CD14-positive monocyte (primary cell): Measurements from ENCODE around the gene PKD2L1. TPM values are rescaled to one million over a fixed set of nuclear protein-coding genes. Genes with fewer than 3 reads are reported as not detected.

Experiments used
- DNase-seq, 3 donors: peaks; one replicate each; pipeline ENCODE4 v3.0.0-alpha.2; 2011 to 2022
- H2AFZ ChIP-seq: 2 replicates; pipeline ENCODE4 v1.6.0; 2012; ENCODE audit warnings: mild to moderate bottlenecking, low read depth, low read length, inconsistent platforms; ENCODE audit not compliant: insufficient read depth, poor library complexity, severe bottlenecking
- H3K27ac ChIP-seq, 2 donors: 1 replicate in 1 of 2; 2 replicates in 1 of 2; pipeline ENCODE4 v1.5.1; 2012 to 2013; ENCODE audit warnings: low read length in 2 of 2, control low read depth in 1 of 2, inconsistent platforms in 1 of 2, low read depth in 1 of 2, mild to moderate bottlenecking in 1 of 2
- H3K27me3 ChIP-seq, 2 donors: one replicate each; pipeline versions ENCODE4 v1.6.0 to v1.6.1; 2011 to 2013; ENCODE audit warnings: low read length in 2 of 2; ENCODE audit not compliant: control insufficient read depth in 2 of 2, insufficient read depth in 2 of 2
- H3K36me3 ChIP-seq, 2 donors: replicated peaks in 1 of 2; 1 replicate in 1 of 2; 2 replicates in 1 of 2; pipeline versions ENCODE4 v1.5.1 to v1.6.1; 2012 to 2013; ENCODE audit warnings: low read length in 2 of 2, control low read depth in 1 of 2, inconsistent platforms in 1 of 2, mild to moderate bottlenecking in 1 of 2; ENCODE audit not compliant: insufficient read depth in 2 of 2, control insufficient read depth in 1 of 2
- H3K4me1 ChIP-seq, 2 donors: 1 replicate in 1 of 2; 2 replicates in 1 of 2; pipeline versions ENCODE4 v1.5.1 to v1.6.1; 2012 to 2013; ENCODE audit warnings: low read length in 2 of 2, control low read depth in 1 of 2, inconsistent platforms in 1 of 2, mild to moderate bottlenecking in 1 of 2, moderate library complexity in 1 of 2; ENCODE audit not compliant: insufficient read depth in 2 of 2, control insufficient read depth in 1 of 2
- H3K4me2 ChIP-seq: replicated peaks from 2 replicates; pipeline ENCODE3; 2012; ENCODE audit warnings: low read length, moderate library complexity, mild to moderate bottlenecking; ENCODE audit not compliant: poor library complexity, severe bottlenecking; ENCODE audit errors: extremely low read depth
- H3K4me3 ChIP-seq, 3 experiments: fragments of 200-600 bp in 1 of 3; sonication (generic) in 1 of 3; replicated peaks in 1 of 3; 1 replicate in 2 of 3; 2 replicates in 1 of 3; pipeline ENCODE4 v1.5.1; 2011 to 2013; ENCODE audit warnings: low read length in 3 of 3, mild to moderate bottlenecking in 3 of 3, control low read depth in 2 of 3, low read depth in 2 of 3, inconsistent platforms in 1 of 3, moderate library complexity in 1 of 3
- H3K79me2 ChIP-seq: 2 replicates; pipeline ENCODE4 v1.6.0; 2012; ENCODE audit warnings: mild to moderate bottlenecking, control low read depth, inconsistent platforms, low read length, moderate library complexity; ENCODE audit not compliant: insufficient read depth
- H3K9ac ChIP-seq: 2 replicates; pipeline ENCODE4 v1.6.0; 2017; ENCODE audit warnings: low read length, mild to moderate bottlenecking; ENCODE audit not compliant: insufficient read depth, poor library complexity, severe bottlenecking
- H3K9me3 ChIP-seq, 2 donors: replicated peaks in 1 of 2; 1 replicate in 1 of 2; 2 replicates in 1 of 2; pipeline versions ENCODE4 v1.5.1 to v1.6.1; 2012 to 2013; ENCODE audit warnings: low read length in 2 of 2, control low read depth in 1 of 2; ENCODE audit not compliant: control insufficient read depth in 1 of 2, insufficient read depth in 1 of 2
- H4K20me1 ChIP-seq: 2 replicates; pipeline ENCODE4 v1.6.0; 2012; ENCODE audit warnings: mild to moderate bottlenecking, low read length, control low read depth, moderate library complexity; ENCODE audit not compliant: insufficient read depth
- H3K27ac Mint-ChIP-seq, 7 donors: one replicate each; pipeline ENCODE4 v1.8.0; 2020; ENCODE audit warnings: mild to moderate bottlenecking in 7 of 7, mixed read lengths in 7 of 7, moderate library complexity in 6 of 7, inconsistent platforms in 2 of 7
- H3K27me3 Mint-ChIP-seq, 3 donors: one replicate each; pipeline ENCODE4 v1.8.0; 2021 to 2022; ENCODE audit warnings: low read depth in 3 of 3, mild to moderate bottlenecking in 3 of 3, mixed read lengths in 3 of 3, moderate library complexity in 3 of 3, inconsistent platforms in 1 of 3
- H3K36me3 Mint-ChIP-seq, 2 donors: one replicate each; pipeline ENCODE4 v1.8.0; 2020; ENCODE audit warnings: mixed read lengths in 2 of 2, inconsistent platforms in 1 of 2, mild to moderate bottlenecking in 1 of 2
- H3K4me1 Mint-ChIP-seq: one replicate; pipeline ENCODE4 v1.8.0; 2020; ENCODE audit warnings: mild to moderate bottlenecking, mixed read lengths
- H3K4me3 Mint-ChIP-seq, 2 donors: one replicate each; pipeline ENCODE4 v1.8.0; 2020; ENCODE audit warnings: mild to moderate bottlenecking in 2 of 2, mixed read lengths in 2 of 2, moderate library complexity in 1 of 2
- H3K9me3 Mint-ChIP-seq, 7 donors: one replicate each; pipeline ENCODE4 v1.8.0; 2020 to 2022; ENCODE audit warnings: mixed read lengths in 7 of 7, mild to moderate bottlenecking in 6 of 7, moderate library complexity in 6 of 7, inconsistent platforms in 2 of 7
- WGBS: methylation state at CpG from one replicate; pipeline ENCODE4 v1.1.5; 2013; ENCODE audit warnings: missing lambda C conversion rate; ENCODE audit not compliant: insufficient coverage; 5-methylcytosine and 5-hydroxymethylcytosine counted together
- intact Hi-C, 2 donors: fragments of 100-400 bp; cut with micrococcal nuclease; formaldehyde crosslinking; loops; one replicate each; pipeline versions ENCODE4 v1.15.0 to v1.15.1; 2023
- polyA plus RNA-seq, 3 donors: library from polyadenylated mRNA; depleted of rRNA in 1 of 3; unstranded in 2 of 3; stranded (reverse) in 1 of 3; fragments of 300-500 nt in 2 of 3; fragments of >200 nt in 1 of 3; fragmentation: Illumina TruSeq in 2 of 3; gene quantifications; 1 replicate in 2 of 3; 2 replicates in 1 of 3; pipeline ENCODE4 v1.2.3, GENCODE V29; 2012 to 2021
- TF ChIP-seq, protein P1 (sequence below): fragments of 200-600 bp; IDR thresholded peaks from one replicate; pipeline ENCODE4 v1.8.0; 2022; ENCODE audit warnings: antibody characterized with exemption, mild to moderate bottlenecking

Gene PKD2L1
- polyA plus RNA-seq, 3 donors, result 0.15 to 1.5 TPM; not detected in 1

DNA sequence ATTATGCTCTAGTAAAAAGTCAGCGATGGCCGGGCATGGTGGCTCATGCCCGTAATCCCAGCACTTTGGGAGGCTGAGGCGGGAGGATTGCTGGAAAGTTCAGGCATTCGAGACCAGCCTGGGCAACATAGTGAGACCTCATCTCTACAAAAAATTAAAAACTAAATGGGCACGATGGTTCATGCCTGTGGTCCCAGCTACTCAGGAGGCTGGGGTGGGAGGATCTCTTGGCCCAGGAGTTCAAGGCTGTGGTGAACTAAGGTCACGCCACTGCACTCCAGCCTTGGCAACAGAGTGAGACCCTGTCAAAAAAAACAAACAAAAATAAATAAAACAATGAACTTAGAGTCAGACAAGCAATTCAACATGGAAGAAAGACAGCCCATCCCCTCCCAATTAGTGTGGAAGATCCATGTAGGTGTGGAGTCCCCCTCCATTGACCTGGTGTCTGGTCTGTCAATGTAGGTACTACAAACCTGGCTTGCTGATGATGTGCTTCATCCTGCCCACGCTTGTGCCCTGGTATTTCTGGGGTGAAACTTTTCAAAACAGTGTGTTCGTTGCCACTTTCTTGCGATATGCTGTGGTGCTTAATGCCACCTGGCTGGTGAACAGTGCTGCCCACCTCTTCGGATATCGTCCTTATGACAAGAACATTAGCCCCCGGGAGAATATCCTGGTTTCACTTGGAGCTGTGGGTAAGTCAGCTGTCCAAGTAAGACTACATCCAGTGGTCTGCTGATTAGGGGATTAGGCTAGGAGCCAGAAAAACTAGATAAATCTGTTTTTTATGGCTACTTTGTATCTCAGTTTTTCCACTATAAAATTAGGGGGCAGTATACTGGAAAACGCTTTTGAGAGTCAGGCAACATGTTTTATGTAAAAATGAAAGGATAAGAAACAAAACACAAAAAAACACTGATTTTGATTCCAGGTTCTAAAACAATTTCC lies 26.3 kb upstream of the PKD2L1 start:
- no peak overlapping the region for H3K4me3 ChIP-seq
- H3K4me3 Mint-ChIP-seq, result no peak overlapping the region
- no peak overlapping the region for H3K9ac ChIP-seq
- no peaks in the 10 kb centered on the region for H3K9me3 Mint-ChIP-seq
- no peaks in the 10 kb centered on the region for H3K4me1 Mint-ChIP-seq
- H3K27me3 Mint-ChIP-seq, result peaks cover 0 to 3% (median 0%) of the 10 kb centered on the region in 3 donors
- intact Hi-C loops, result no loop called here
- H3K36me3 ChIP-seq, result no peaks in the 10 kb centered on the region
- TF ChIP-seq, protein P1, sequence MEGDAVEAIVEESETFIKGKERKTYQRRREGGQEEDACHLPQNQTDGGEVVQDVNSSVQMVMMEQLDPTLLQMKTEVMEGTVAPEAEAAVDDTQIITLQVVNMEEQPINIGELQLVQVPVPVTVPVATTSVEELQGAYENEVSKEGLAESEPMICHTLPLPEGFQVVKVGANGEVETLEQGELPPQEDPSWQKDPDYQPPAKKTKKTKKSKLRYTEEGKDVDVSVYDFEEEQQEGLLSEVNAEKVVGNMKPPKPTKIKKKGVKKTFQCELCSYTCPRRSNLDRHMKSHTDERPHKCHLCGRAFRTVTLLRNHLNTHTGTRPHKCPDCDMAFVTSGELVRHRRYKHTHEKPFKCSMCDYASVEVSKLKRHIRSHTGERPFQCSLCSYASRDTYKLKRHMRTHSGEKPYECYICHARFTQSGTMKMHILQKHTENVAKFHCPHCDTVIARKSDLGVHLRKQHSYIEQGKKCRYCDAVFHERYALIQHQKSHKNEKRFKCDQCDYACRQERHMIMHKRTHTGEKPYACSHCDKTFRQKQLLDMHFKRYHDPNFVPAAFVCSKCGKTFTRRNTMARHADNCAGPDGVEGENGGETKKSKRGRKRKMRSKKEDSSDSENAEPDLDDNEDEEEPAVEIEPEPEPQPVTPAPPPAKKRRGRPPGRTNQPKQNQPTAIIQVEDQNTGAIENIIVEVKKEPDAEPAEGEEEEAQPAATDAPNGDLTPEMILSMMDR, result no peak
- 99% methylated on average over 6 of the region's 14 CpGs for WGBS
- no peaks in the 10 kb centered on the region for H3K9me3 ChIP-seq
- no peak overlapping the region for H3K27ac Mint-ChIP-seq
- no peaks in the 10 kb centered on the region for H3K79me2 ChIP-seq
- no peaks in the 10 kb centered on the region for H4K20me1 ChIP-seq
- H3K4me2 ChIP-seq, result no peak overlapping the region
- peaks cover 21% of the 10 kb centered on the region in 2 donors for H3K36me3 Mint-ChIP-seq
- no peaks in the 10 kb centered on the region for H3K27me3 ChIP-seq
- no peak overlapping the region for H2AFZ ChIP-seq
- no peak overlapping the region for H3K27ac ChIP-seq
- DNase-seq, result no peak
- no peaks in the 10 kb centered on the region for H3K4me1 ChIP-seq

DNA sequence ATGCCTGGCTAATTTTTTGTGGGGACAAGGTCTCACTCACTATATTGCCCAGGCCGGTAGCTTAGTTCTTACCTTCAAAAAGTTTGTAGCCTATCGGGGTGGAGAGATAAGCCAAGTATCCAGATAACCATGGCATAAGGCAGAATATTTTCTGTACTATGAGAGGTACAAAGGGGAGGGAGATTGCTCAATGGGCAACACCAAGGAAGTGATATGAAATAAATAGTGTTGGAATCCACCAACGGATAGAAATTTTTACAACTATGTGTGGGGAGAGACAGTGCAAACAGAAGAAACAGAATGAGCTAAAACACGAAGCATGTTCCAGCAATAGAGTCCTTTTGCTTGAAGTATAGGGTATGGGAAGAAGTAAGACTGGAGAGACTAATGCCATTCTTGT lies 25.1 kb upstream of the PKD2L1 start:
- H3K4me1 Mint-ChIP-seq, result no peaks in the 10 kb centered on the region
- Histone ChIP-seq H3K36me3 (no peaks in the 10 kb centered on the region), H3K4me2 (no peak overlapping the region), H3K4me1 (no peaks in the 10 kb centered on the region), H3K27ac (no peak overlapping the region), H4K20me1 (no peaks in the 10 kb centered on the region), H3K9me3 (no peaks in the 10 kb centered on the region), H3K9ac (no peak overlapping the region), H2AFZ (no peak overlapping the region), H3K4me3 (no peak overlapping the region), H3K79me2 (no peaks in the 10 kb centered on the region), H3K27me3 (no peaks in the 10 kb centered on the region)
- intact Hi-C loops, result no loop called here
- DNase-seq, result no peak
- no peak overlapping the region for H3K27ac Mint-ChIP-seq
- TF ChIP-seq, protein P1, result no peak
- 85% methylated on average over 2 of the region's 4 CpGs for WGBS
- no peaks in the 10 kb centered on the region for H3K9me3 Mint-ChIP-seq
- peaks cover 0 to 3% (median 1%) of the 10 kb centered on the region in 3 donors for H3K27me3 Mint-ChIP-seq
- peaks cover 14 to 18% of the 10 kb centered on the region in 2 donors for H3K36me3 Mint-ChIP-seq
- no peak overlapping the region for H3K4me3 Mint-ChIP-seq
